NCI-H69 (cell line): Measurements from ENCODE around the gene PALMD.
A peak's percentile ranks its signal among the peaks of the same experiment; 100 is the strongest.

Experiments
- DNase-seq: peaks from one replicate; lab custom pipeline; 2025; lab: John Stamatoyannopoulos, UW

PALMD gene

DNA sequence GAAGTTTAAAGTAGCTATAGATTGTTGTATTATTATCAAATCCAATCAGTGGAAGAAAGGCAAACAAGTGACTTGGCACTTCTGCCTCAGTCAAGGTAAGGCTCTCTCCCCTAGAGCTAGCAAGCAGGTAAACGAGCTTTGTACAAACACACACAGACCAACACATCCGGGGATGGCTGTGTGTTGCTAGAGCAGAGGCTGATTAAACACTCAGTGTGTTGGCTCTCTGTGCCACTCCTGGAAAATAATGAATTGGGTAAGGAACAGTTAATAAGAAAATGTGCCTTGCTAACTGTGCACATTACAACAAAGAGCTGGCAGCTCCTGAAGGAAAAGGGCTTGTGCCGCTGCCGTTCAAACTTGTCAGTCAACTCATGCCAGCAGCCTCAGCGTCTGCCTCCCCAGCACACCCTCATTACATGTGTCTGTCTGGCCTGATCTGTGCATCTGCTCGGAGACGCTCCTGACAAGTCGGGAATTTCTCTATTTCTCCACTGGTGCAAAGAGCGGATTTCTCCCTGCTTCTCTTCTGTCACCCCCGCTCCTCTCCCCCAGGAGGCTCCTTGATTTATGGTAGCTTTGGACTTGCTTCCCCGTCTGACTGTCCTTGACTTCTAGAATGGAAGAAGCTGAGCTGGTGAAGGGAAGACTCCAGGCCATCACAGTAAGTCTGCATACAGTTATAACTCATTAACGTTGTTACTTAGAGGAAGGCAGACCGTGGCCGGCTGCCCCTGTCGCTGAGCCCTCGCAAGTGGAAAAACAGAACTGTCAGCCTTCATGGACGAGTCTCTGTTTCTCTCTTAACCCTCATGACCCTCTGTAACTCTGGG is at the start of gene PALMD:
Gene PALMD (plus strand): TSS at position 415 of the 833 bp plus-strand sequence. CDS start 205 bp downstream, at position 620.
- peak; percentile 60 for DNase-seq

GRCh38 chr1:99598738-99599411 is 47.0 kb upstream of the PALMD start:
- DNase-seq: no peak

GRCh38 chr1:99599678-99600175 is 46.2 kb upstream of the PALMD start:
- no peak for DNase-seq

DNA sequence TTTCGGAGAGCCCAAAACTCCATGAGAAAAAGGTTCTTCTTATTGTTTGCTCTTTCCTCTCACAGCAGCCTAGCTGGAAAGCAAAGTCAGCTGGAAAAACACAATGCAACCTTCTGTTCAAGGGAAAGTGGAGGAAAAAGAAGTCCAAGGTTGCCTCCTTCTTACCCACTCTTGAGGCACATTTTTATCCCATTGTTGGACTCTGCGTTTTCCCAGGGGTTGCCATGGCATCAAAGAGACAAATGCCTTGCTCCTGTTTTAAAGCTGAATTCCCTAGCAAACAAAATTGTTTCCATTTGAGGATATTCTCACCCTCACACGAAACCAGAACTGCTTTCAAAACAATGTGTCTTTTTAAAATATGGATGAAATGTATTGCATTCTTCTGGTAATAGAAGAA is 45.1 kb upstream of the PALMD start:
- DNase-seq: no peak

DNA sequence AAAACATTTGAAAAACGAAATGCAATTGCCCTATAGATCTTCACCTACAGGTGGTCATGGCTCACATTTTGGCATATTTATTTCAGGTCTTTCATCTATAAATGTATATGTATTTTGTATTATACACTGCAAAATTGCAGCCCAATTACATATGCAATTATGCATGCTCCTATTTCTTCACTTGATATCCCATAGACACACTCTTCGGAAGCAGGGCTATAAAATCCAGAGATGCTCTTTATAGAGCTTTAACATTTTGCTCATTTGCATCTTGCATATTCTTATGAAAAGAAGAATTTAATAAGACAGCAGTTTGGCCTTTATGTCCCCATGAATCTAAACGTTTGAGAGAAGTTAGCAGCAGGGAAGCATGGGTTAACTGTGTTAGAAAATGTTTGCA is 44.7 kb upstream of the PALMD start:
- DNase-seq: no peak

DNA sequence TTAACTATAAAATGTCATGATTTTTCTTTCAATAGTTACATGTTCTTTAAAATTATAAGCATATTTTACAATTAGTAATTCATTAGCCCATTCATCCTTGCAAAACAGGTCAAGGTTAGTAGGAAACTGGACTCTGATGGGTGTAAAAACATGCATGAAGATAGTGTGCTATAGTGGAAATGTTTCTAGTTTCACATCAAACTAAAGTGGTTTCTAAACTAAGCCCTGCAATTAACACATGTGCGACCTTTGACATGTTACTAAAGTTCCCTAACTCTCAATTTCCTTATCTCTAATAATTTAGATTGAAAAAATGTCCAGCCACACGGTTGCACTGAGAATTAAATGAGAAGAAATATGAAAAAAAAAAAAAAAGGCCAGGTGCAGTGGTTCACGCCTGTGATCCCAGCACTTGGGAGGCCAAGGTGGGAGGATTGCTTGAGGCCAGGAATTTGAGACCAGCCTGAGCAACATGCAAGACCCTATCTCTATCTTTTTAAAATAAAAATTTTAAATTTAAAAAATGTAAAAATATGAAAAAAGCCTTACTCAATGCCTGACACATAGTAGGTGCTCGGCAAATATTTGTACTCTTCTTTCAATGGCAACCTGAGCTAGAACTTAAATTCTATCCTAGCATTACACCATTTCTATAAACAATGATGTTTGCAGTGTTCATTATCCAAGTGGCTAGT is 44.1 kb upstream of the PALMD start:
- DNase-seq: no peak

DNA sequence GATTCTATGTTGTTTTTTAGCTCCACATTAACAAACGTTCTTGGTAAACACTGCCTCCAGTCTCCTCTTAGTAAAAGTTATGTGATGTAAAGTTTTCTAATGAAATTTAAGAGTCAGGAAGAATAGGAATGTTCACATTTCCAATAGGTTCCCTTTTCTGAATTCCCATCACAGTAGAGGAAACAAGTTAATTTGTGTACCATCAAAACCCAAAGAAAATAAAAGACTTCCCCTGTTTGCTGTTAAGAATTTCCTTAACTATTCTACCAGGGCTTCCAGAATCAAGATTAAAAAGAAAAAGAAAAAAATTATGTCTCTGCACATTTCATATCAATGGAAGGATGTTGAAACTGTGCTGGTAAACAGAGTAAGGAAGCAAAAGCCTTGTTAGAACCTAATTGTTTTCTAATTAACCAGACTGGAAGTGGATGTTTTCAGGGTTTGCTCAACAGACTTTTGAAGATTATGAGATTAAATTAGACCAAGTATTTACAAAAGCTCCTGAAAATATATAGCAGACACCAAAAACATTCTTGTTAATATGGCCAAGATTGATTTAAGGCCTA is 43.4 kb upstream of the PALMD start:
- DNase-seq: no peak

DNA sequence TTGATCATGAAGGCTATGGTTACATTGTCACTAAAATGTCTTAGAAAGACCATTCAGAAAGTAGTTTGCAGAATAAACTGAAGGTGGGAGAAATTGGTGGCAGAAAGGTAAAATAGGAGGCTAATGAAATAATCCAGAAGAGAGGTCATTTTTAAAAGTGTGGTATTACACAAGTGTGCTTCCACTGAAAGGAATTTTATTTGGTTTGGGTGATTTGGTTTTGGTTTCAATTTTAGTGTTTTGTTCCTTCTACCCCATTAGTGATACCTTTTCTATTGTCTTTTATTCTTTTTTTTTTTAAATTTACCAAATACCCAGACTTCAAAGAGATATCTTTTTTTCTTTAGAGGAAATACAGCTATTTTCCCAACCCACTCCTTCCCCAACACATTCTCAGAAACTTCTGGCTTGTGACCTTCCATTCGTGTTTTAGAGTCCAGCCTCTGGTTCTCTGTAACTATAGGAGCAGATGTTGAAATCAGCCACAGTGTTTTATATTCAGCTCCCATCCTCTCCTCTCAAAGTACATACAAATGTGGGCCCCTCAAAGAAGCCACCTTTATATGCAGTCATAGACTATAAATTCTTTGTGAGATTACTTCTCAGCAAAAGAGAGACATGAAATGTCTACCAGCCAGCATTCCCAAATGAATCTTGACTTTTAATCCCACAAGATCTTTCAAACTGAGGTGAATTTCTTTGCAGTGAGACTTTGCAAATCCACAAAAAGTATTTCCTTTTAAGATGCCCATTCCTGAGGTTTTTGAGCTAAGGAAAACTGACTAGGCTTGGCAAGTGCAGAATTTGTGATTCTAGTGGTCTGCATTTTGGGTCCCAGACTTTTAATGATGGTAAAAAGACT is 42.0 kb upstream of the PALMD start:
- no peak for DNase-seq

- no peak for DNase-seq
Observed at GRCh38 chr1:99606306-99606705, 39.6 kb upstream of the PALMD start.

DNA sequence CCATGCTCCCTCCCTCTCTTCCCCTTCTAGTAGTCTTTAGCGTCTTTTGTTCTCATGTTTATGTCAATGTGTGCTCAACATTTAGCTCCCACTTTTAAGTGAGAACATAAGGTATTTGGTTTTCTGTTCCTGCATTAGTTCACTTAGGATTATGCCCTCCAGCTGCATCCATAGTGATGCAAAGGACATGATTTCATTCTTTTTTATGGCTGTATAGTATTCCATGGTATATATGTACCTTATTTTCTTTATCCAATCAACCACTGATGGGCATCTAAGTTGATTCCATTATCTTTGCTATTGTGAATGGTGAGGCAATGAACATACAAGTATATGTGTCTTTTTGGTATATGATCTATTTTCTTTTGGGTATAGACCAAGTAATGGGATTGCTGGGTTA is 38.3 kb upstream of the PALMD start:
- DNase-seq: no peak

GRCh38 chr1:99608058-99608457 is 37.9 kb upstream of the PALMD start:
- no peak for DNase-seq

- no peak for DNase-seq
Observed at GRCh38 chr1:99613716-99614115, 32.2 kb upstream of the PALMD start.

GRCh38 chr1:99614728-99615127 is 31.2 kb upstream of the PALMD start:
- no peak for DNase-seq

DNA sequence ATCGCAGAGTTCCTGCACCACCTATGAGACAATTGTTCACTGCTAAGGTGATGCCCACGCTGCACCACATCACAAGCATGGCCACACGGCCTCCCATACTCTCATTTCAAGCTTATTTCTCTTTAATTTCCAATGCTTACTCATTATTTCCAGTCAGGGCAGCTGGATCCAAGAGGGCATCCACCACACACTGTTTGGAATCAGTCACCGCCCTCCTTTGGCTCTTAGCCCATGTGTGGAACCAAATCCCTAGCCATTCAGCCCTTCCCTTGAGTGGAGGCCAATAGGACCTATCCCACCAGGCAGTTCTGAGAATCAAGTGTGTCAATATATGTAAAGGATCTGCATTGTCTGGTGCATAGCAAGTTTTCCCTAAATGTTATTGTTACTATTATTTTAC is 26.3 kb upstream of the PALMD start:
- peak; percentile 3 for DNase-seq

DNA sequence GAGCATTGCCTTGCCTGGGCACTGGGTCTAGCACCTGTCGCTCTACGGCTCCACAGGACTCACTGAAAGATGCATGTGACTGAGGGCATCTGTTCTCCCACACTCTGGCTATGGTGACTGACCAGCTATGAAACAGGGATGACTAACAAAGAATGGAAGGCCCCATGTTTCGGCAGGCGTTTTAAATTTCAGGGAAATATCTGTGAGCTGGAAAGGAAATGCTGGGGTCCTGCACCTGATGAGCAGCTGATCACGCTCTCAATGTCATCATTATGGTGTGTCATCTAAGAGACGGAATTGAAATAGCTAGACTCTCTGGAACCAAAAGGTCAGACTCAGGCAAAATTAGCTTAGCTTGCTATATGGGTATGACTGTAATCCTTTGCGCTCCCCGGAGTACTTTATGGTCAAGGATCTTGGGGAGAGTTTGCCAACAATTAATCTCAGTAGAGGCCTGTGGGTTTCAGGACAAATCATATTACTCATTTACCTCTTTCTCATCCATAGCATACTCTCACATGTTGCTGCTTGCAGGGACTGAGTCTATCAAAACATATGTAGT is 24.5 kb upstream of the PALMD start:
- no peak for DNase-seq

- no peak for DNase-seq
Observed at GRCh38 chr1:99622702-99623347, 23.1 kb upstream of the PALMD start.

GRCh38 chr1:99623554-99623953 is 22.4 kb upstream of the PALMD start:
- DNase-seq: no peak

GRCh38 chr1:99627615-99628014 is 18.3 kb upstream of the PALMD start:
- DNase-seq: peak; percentile 37

- no peak for DNase-seq
Observed at GRCh38 chr1:99629164-99629563, 16.7 kb upstream of the PALMD start.

DNA sequence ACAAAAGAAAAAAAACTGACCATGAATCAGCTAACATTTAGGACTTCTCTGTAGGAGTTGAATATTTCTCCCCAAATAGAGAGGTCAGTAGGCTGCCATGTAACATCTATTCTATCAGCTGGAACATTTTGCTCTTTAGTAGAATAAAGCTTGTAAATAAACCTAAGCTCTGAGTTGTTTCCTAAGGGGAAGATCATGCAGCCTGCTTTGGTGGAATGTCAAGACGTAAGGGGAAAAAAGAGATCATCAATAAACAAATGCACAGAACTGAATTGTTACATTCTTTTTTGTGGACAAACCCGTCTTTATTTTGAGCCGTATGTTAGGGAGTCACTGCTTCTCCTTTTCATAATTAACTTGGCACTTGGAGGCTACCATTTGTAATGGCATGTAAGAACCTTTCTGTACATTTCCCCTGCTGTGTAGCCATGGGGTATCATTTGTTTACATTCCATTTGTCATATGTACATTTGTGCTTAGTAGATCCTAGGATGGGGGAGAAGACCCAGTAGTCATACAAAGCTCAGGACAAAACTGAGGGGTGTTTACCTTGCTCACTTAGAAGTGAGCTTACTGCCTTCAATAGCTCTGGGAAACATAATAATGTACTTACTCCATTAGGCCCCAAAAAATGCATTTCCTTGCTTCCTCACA is 10.8 kb upstream of the PALMD start:
- DNase-seq: peak; percentile 60
